ENCODE data around the gene DCPS. TPM values are rescaled to one million over a fixed set of nuclear protein-coding genes. Genes with fewer than 3 reads are reported as not detected.
A peak's percentile ranks its signal among the peaks of the same experiment; 100 is the strongest.
"Not testable (repeated sequence)": the region's sequence is repeated elsewhere in the genome, so short reads cannot be mapped to it uniquely, and the experiment has no call there.

Gene DCPS
- total RNA-seq, 1 experiment from 2014 or later = 13.5 TPM

DNA sequence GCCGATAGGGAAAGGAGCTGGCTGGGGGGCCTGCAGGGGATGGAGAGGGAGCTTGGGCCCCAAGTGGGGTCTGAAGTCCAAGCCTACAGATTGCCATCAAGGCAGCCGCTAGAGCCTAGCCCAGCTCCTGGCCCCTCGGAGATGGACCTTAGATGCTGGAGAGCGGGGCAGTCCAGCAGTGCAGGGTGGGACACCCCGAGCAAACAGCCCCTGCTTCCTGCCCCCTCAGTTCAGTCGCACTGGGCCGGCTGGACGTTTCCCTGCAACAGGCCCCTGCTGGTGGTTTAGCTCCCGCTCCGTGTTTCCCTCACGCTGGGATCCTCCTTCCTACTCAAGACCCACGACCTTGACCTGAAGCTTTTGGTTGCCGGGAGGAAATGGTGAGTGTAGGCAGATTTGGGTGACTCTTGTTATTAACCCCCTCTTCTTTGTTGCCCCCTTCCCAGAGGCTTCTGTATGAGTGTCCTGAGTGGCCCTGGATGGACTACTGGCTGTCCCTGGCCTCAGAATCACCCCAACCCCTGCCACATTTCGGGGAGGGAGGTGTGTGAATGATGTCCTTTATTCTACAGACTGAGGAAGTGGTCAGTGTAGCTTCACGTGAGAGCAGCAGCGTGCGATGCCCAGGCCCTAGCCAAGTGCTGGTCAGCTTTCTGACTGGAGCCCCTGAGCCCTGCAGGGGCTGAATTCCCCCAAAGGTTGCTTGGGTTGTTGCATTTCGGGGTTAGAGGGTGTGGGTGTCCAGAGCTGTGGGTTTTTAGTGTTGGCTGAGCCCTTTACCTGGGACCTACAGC is 54.3 kb downstream of the DCPS start:
- no peaks in the 10 kb centered on the region for H3K27me3 ChIP-seq (replicated peaks)
- no peaks in the 10 kb centered on the region for H3K36me3 ChIP-seq
- no peak overlapping the region for H3K4me3 ChIP-seq
- DNase-seq (ENCODE audit: low read depth in 1 of 2, low spot score in 2 of 2) = no peak
- H3K9me3 ChIP-seq (replicated peaks) = no peaks in the 10 kb centered on the region
- no peak overlapping the region for H3K27ac ChIP-seq
- H3K4me1 ChIP-seq (replicated peaks) = peaks cover 47% of the 10 kb centered on the region

GRCh38 chr11:126358763-126359160 is 54.9 kb downstream of the DCPS start:
- Histone ChIP-seq H3K9me3 (replicated peaks) (no peaks in the 10 kb centered on the region), H3K27ac (no peak overlapping the region), H3K27me3 (replicated peaks) (no peaks in the 10 kb centered on the region), H3K4me3 (no peak overlapping the region), H3K4me1 (replicated peaks) (peaks cover 41% of the 10 kb centered on the region), H3K36me3 (no peaks in the 10 kb centered on the region)
- no peak for DNase-seq (ENCODE audit: low read depth in 1 of 2, low spot score in 2 of 2)

GRCh38 chr11:126359431-126360048 is 55.7 kb downstream of the DCPS start:
- Histone ChIP-seq H3K27me3 (replicated peaks) (no peaks in the 10 kb centered on the region), H3K27ac (no peak overlapping the region), H3K4me1 (replicated peaks) (peaks cover 36% of the 10 kb centered on the region), H3K4me3 (no peak overlapping the region), H3K36me3 (no peaks in the 10 kb centered on the region), H3K9me3 (replicated peaks) (no peaks in the 10 kb centered on the region)
- DNase-seq (ENCODE audit: low read depth in 1 of 2, low spot score in 2 of 2) = peak; percentile 39 to 72

GRCh38 chr11:126360049-126360446 is 56.2 kb downstream of the DCPS start:
- Histone ChIP-seq H3K36me3 (no peaks in the 10 kb centered on the region), H3K4me1 (replicated peaks) (peaks cover 33% of the 10 kb centered on the region), H3K27me3 (replicated peaks) (no peaks in the 10 kb centered on the region), H3K4me3 (no peak overlapping the region), H3K9me3 (replicated peaks) (no peaks in the 10 kb centered on the region), H3K27ac (no peak overlapping the region)
- no peak for DNase-seq (ENCODE audit: low read depth in 1 of 2, low spot score in 2 of 2)

GRCh38 chr11:126361400-126361799 is 57.5 kb downstream of the DCPS start:
- Histone ChIP-seq H3K4me1 (replicated peaks) (peaks cover 28% of the 10 kb centered on the region), H3K27me3 (replicated peaks) (no peaks in the 10 kb centered on the region), H3K27ac (no peak overlapping the region), H3K9me3 (replicated peaks) (no peaks in the 10 kb centered on the region), H3K4me3 (no peak overlapping the region), H3K36me3 (no peaks in the 10 kb centered on the region)
- DNase-seq (ENCODE audit: low read depth in 1 of 2, low spot score in 2 of 2) = no peak

GRCh38 chr11:126362879-126363655 is 59.2 kb downstream of the DCPS start:
- Histone ChIP-seq H3K4me3 (no peak overlapping the region), H3K27me3 (replicated peaks) (no peaks in the 10 kb centered on the region), H3K36me3 (no peaks in the 10 kb centered on the region), H3K27ac (no peak overlapping the region), H3K4me1 (replicated peaks) (peaks cover 16% of the 10 kb centered on the region), H3K9me3 (replicated peaks) (no peaks in the 10 kb centered on the region)
- no peak for DNase-seq (ENCODE audit: low read depth in 1 of 2, low spot score in 2 of 2)

DNA sequence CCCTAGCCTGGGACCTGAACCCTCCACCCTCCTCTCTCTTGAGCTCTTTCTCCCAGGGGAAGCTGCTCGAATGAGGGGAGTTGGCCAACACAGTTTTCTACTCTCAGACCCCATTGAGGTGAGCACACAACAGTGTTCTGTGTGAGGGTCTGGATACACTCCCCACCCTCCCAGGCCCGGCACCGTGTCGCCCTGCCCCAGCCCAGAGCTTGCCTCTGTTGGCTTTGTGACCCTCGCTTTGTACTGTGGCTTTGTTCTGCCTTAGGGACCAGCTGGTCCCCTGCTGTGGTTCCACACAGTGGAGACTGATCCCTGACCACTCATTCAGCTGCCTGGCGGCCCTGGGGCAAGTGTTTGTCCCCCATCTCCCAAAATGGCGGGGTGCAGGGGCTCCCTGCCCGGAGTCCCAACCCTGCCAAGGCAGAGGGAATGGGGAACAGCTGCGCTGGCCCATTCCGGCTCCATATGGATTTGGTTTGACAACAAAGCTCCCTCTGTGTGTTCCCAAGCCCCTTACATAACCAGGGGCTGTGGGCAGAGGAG is 59.9 kb downstream of the DCPS start:
- peaks cover 16% of the 10 kb centered on the region for H3K4me1 ChIP-seq (replicated peaks)
- no peaks in the 10 kb centered on the region for H3K27me3 ChIP-seq (replicated peaks)
- H3K9me3 ChIP-seq (replicated peaks) = no peaks in the 10 kb centered on the region
- H3K36me3 ChIP-seq = no peaks in the 10 kb centered on the region
- no peak for DNase-seq (ENCODE audit: low read depth in 1 of 2, low spot score in 2 of 2)
- no peak overlapping the region for H3K4me3 ChIP-seq
- H3K27ac ChIP-seq = no peak overlapping the region

DNA sequence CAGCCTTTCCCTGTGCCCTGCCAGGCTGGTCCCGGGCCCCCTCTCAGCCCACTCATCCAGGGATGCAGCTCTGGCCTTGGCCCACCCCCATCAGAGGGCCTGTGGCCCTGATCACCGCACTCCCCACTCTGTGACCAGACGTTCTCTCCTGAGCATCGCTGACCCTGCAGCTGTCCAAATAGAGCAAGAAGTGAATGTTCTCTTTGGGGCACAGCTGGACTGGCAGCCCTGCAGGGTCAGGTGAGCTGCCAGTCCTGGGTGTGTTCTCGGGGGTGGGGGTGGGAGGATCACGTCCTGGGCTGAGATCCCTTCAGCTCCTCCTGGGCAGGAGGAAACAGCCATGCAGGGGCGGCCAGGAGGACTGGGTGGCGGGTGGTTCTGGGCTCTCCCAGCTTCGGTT is 60.9 kb downstream of the DCPS start:
- DNase-seq (ENCODE audit: low read depth in 1 of 2, low spot score in 2 of 2); H3K4me3 ChIP-seq; H3K27me3 ChIP-seq (replicated peaks); H3K9me3 ChIP-seq (replicated peaks); H3K36me3 ChIP-seq; H3K27ac ChIP-seq: not testable (repeated sequence)
- H3K4me1 ChIP-seq (replicated peaks) = peaks cover 10% of the 10 kb centered on the region

- H3K9me3 ChIP-seq (replicated peaks); H3K27me3 ChIP-seq (replicated peaks); H3K27ac ChIP-seq; H3K4me1 ChIP-seq (replicated peaks); H3K36me3 ChIP-seq; H3K4me3 ChIP-seq; DNase-seq (ENCODE audit: low read depth in 1 of 2, low spot score in 2 of 2): not testable (repeated sequence)
Observed at GRCh38 chr11:126365508-126365907, 61.6 kb downstream of the DCPS start.

GRCh38 chr11:126366064-126366822 is 62.4 kb downstream of the DCPS start:
- DNase-seq (ENCODE audit: low read depth in 1 of 2, low spot score in 2 of 2) = no peak
- H3K4me1 ChIP-seq (replicated peaks) = no peaks in the 10 kb centered on the region
- no peak overlapping the region for H3K27ac ChIP-seq
- H3K9me3 ChIP-seq (replicated peaks) = no peaks in the 10 kb centered on the region
- H3K27me3 ChIP-seq (replicated peaks) = no peaks in the 10 kb centered on the region
- H3K36me3 ChIP-seq = no peaks in the 10 kb centered on the region
- no peak overlapping the region for H3K4me3 ChIP-seq

GRCh38 chr11:126366823-126367654 is 63.2 kb downstream of the DCPS start:
- H3K4me1 ChIP-seq (replicated peaks); H3K9me3 ChIP-seq (replicated peaks); H3K4me3 ChIP-seq; DNase-seq (ENCODE audit: low read depth in 1 of 2, low spot score in 2 of 2); H3K36me3 ChIP-seq; H3K27me3 ChIP-seq (replicated peaks); H3K27ac ChIP-seq: not testable (repeated sequence)

GRCh38 chr11:126367806-126368205 is 63.9 kb downstream of the DCPS start:
- not testable (repeated sequence) for H3K27me3 ChIP-seq (replicated peaks); H3K36me3 ChIP-seq; DNase-seq (ENCODE audit: low read depth in 1 of 2, low spot score in 2 of 2); H3K4me1 ChIP-seq (replicated peaks); H3K4me3 ChIP-seq; H3K27ac ChIP-seq; H3K9me3 ChIP-seq (replicated peaks)
